ENCODE data around the gene ZNF136. TPM values are rescaled to one million over a fixed set of nuclear protein-coding genes. Genes with fewer than 3 reads are reported as not detected.

Gene ZNF136
- total and polyA plus RNA-seq, 2 of the 13 experiments (the other 11 are each of a cell fraction or from before 2014, with no cell fraction given): 2.5 to 10.2 TPM

- TSS peak; percentile 54 for BruUV-seq (replicated peaks)
- FAIRE-seq: no peak
- CTCF ChIA-PET (ENCODE audit: low intra/inter-chr PET ratio, low total read pairs): no interaction called here
- H4K20me1 ChIP-seq (ENCODE audit: insufficient read depth, low read length): no peaks in the 10 kb centered on the region
- DNase-seq (ENCODE audit: low spot score): no peak
- H3K9me3 ChIP-seq (ENCODE audit: low read length): no peaks in the 10 kb centered on the region
- ATAC-seq: no peak
- H3K27ac ChIP-seq (ENCODE audit: extremely low read length, insufficient read depth, low read length): peak overlapping the region; percentile 94
- peaks cover 0 to under 1% of the 10 kb centered on the region in 2 experiments; a peak in 1 of 5 replicates for H3K36me3 ChIP-seq (replicated peaks in 1 of 2; ENCODE audit: control insufficient read depth in 1 of 2, insufficient read depth in 2 of 2, low read length in 2 of 2)
- H3K4me2 ChIP-seq (ENCODE audit: low read depth, low read length): peak overlapping the region; percentile 82
- in situ Hi-C loops (cut with HindIII; ENCODE audit: extremely low pct_ligation_motif_present, low pct_unique_long_range_greater_than_20kb) (no loop called here), intact Hi-C loops (cut with micrococcal nuclease; ENCODE audit: unreplicated experiment) (no loop called here)
- WGBS (ENCODE audit: low lambda C conversion rate): 3% methylated on average over 2 of the region's 2 CpGs
- peaks cover 43% of the 10 kb centered on the region for H3K79me2 ChIP-seq (ENCODE audit: insufficient read depth, low read length)
- H3K4me3 ChIP-seq (replicated peaks in 1 of 3; ENCODE audit: insufficient read depth in 1 of 3, low read depth in 2 of 3, low read length in 3 of 3): peak overlapping the region; percentile 72 to 92 (median 90)
- H3K4me1 ChIP-seq (ENCODE audit: insufficient read depth, low read length): peaks cover 60% of the 10 kb centered on the region
- H2AFZ ChIP-seq (ENCODE audit: low read length): no peak overlapping the region
- H3K27me3 ChIP-seq (ENCODE audit: control insufficient read depth in 1 of 2, insufficient read depth in 2 of 2, low read length in 2 of 2): no peaks in the 10 kb centered on the region; a peak in 1 of 5 replicates
- POLR2A ChIA-PET: interaction anchor here (0.9 to 1.8 kb wide), 5 partner anchors 169 to 333 kb away, joined by 3 to 16 read pairs (median 3); partner anchors contain the start of genes ZNF442, ZNF443, ZNF563 and ZNF69
- H3K9ac ChIP-seq (ENCODE audit: insufficient read depth, low read depth, low read length): peak overlapping the region; percentile 96
- TF ChIP-seq TFDP1 (CRISPR knock-in tag; IDR thresholded peaks at IDR 0.05; ENCODE audit: borderline replicate concordance): no peak
- no peak for TF ChIP-seq ZNF143 (CRISPR knock-in tag; IDR thresholded peaks at IDR 0.05)
- TF ChIP-seq XBP1 (CRISPR knock-in tag; IDR thresholded peaks at IDR 0.05): no peak
- TF ChIP-seq CSRNP1 (CRISPR knock-in tag; IDR thresholded peaks at IDR 0.05): no peak
- TF ChIP-seq ATF4 (CRISPR knock-in tag; IDR thresholded peaks at IDR 0.05): no peak
- no peak for TF ChIP-seq ZNF496 (CRISPR knock-in tag; IDR thresholded peaks at IDR 0.05; ENCODE audit: insufficient replicate concordance)
- no peak for TF ChIP-seq TMF1 (CRISPR knock-in tag; IDR thresholded peaks at IDR 0.05; ENCODE audit: low read depth)
- no peak for TF ChIP-seq ZBTB34 (CRISPR knock-in tag; IDR thresholded peaks at IDR 0.05)
- no peak for TF ChIP-seq HOXA3 (CRISPR knock-in tag; IDR thresholded peaks at IDR 0.05)
- no peak for TF ChIP-seq JDP2 (CRISPR knock-in tag; IDR thresholded peaks at IDR 0.05; ENCODE audit: borderline replicate concordance)
Measured at GRCh38 chr19:12163826-12164225, 930 bp downstream of the ZNF136 start.

All from HepG2 (cell line).